ENCODE data around the gene CCDC7.
"Not testable (repeated sequence)": the region's sequence is repeated elsewhere in the genome, so short reads cannot be mapped to it uniquely, and the experiment has no call there.

The CCDC7 gene

DNA sequence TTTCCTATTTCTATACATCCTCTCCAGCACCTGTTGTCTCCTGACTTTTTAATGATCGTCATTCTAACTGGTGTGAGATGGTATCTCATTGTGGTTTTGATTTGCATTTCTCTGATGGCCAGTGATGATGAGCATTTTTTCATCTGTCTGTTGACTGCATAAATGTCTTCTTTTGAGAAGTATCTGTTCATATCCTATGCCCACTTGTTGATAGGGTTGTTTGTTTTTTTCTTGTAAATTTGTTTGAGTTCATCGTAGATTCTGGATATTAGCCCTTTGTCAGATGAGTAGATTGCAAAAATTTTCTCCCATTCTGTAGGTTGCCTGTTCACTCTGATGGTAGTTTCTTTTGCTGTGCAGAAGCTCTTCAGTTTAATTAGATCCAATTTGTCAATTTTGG is 253.7 kb downstream of the CCDC7 start:
- DNase-seq, ATAC-seq: not testable (repeated sequence)

DNA sequence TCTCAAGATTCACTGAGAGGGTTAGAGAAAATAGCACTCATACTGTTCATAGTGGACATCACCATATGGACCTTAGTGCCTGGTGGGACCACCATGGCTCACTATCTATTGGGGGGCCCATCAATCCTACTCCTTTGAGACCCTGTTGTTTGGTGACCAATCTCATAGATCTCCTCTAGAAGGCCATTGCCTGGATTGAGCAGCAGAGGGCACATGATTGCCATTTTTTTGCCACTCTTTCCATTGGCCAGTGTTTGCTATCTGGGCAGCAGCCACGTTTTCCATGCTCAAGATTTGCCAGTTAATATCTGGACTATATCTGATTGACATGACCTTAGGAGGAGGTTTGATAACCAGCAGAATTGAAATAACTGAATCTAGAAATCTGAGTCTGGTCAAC is 267.6 kb downstream of the CCDC7 start:
- DNase-seq = no peak

DNA sequence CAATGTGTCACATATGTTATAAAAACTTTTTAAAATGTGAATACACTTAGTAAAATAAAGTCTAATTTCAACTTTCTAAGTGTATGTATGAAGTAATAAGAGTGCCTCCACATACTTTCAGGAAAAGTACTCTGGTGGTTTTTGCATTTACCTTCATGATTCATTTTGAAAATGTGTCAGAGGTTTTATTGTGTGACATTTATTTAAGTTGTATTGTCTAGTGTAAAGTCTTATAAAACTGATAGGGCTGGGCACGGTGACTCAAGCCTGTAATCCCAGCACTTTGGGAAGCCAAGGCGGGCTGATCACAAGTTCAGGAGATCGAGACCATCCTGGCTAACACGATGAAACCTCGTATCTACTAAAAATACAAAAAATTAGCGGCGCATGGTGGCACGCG is 285.6 kb downstream of the CCDC7 start:
- DNase-seq = no peak
- no peak for ATAC-seq

More for the DNA sequence above, 267.6 kb downstream of the CCDC7 start:
- ATAC-seq = no peak

DNA sequence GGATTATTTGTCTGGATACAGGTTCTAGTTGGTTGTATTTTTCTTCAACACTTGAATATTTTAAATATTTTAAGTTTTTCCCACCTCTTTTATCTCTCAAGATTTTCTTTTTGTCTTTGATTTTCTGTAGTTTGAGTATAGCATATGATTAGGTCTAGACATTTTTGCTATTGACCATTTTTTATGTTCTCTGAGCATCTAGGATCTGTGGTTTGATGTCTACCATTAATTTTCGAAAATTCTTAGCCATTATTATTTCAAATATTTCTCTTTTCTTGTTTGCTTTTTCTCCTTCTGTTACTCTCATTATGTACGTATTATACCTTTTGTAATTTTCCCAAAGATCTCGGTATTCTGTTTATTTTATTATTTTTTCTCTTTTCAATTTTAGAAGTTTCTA is 293.0 kb downstream of the CCDC7 start:
- DNase-seq (no peak), ATAC-seq (no peak)

DNA sequence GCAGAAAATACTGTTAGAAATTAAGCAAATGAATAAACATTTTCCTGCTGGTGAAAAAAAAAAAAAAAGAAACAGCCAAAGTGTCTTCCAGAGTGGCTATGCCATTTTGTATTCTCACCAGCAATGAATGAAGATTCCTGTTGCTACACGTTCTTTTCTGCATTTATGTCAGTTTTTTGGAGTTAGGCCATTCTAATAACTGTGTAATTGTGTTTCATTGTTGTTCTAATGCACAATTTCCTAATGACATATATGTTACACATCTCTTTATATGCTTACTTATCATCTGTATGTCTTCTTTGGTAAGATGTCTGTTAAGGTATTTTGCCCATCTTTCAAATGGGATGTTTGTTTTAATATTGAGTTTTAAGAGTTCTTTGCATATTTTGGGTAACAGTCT is 298.4 kb downstream of the CCDC7 start:
- no peak for ATAC-seq
- no peak for DNase-seq

DNA sequence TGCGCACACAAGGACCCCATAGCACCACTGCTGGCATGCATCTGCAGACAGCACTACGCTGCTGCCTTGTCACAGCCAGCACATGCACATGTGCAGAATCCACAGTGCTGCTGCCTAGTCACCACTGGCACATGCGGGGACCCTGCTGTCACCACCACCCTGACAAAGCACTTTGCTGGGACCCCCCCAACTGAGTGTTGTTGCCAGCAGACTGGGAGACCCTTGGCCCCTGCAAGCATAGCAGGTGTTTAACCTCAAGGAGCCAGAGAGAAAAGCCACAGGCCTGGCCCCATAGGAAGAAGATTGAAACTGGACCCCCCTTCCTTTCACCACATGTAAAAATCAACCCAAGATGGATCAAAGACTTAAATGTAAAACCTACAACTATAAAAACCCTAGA is 300.9 kb downstream of the CCDC7 start:
- ATAC-seq (no peak), DNase-seq (no peak)

DNA sequence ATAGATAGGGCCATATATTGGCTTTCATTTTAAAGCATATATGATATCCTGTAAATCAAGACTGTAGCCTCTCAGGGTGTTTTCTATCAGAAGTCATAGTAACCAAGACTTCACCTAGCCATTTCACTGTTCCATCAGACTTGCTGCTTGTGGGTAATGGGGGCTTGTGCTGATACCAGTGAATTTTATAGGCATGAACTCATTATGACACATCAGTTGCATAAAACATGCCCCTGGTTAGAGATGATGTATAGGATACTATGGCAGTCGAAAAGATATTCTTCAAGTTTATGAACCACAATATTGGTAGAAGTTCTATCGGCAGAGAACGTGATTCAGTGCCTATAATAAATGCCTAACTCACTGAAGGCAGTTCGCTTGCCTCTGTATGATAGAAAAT is 305.6 kb downstream of the CCDC7 start:
- ATAC-seq (no peak), DNase-seq (no peak)

DNA sequence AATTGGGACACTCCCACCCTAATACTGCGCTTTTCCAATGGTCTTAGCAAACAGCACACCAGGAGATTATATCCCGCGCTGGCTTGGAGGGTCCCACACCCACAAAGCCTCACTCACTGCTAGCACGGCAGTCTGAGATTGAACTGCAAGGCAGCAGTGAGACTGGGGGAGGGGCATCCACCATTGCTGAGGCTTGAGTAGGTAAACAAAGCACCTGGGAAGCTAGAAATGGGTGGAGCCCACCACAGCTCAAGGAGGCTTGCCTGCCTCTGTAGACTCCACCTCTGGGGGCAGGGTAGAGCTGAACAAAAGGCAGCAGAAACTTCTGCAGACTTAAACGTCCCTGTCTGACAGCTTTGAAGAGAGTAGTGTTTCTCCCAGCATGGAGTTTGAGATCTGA is 309.0 kb downstream of the CCDC7 start:
- not testable (repeated sequence) for ATAC-seq, DNase-seq

DNA sequence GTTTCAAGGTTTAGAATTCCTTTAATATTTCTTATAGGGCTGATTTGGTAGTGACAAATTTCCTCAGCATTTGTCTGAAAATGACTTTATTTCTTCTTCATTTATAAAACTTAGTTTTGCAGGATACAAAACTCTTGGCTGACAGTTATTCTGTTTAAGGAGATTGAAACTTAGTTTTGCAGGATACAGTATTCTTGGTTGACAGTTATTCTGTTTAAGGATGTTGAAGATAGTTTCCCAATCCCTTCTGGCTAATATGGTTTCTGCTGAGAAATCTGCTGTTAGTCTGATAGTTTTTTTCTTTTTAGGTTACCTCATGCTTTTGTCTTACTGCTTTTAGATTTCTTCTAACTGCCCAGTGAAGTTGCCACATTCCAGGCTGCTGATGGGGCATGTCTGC is 325.3 kb downstream of the CCDC7 start:
- ATAC-seq (no peak), DNase-seq (no peak)

DNA sequence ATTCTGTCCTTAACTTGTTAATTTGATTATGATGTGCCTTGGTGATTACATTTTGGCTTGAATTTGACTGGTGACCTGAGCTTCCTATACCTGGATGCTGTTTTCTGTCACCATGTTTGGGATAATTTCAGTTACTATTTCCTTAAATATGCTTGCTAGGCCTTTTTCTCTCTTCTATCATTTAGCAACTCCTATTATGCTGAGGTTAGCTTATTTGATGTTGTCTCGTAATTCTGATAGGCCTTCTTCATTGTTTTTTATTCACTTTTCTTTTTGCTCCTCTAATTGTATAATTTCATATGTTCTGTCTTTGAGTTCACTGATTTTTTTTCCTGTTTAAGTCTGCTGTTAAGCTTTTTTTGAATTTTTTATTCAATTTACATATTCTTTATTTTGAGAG is 327.2 kb downstream of the CCDC7 start:
- DNase-seq (no peak), ATAC-seq (no peak)

DNA sequence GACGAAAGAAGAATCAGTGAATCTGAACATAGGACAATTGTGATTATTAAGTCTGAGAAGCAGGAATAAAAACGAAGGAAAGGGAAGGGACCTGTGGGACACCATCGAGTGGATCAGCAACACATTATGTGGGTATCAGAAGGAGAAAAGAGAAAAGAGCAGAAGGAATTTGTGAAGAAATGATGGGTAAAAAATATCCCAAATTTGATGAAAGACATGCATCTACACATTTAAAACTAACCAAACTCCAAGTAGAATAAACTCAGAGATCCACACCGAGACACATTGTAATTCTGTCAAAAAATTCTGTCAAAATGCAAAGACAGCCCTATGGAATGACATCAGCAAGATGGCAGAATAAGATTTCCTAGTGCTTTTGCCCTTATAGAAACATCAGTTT is 341.0 kb downstream of the CCDC7 start:
- no peak for ATAC-seq
- no peak for DNase-seq

DNA sequence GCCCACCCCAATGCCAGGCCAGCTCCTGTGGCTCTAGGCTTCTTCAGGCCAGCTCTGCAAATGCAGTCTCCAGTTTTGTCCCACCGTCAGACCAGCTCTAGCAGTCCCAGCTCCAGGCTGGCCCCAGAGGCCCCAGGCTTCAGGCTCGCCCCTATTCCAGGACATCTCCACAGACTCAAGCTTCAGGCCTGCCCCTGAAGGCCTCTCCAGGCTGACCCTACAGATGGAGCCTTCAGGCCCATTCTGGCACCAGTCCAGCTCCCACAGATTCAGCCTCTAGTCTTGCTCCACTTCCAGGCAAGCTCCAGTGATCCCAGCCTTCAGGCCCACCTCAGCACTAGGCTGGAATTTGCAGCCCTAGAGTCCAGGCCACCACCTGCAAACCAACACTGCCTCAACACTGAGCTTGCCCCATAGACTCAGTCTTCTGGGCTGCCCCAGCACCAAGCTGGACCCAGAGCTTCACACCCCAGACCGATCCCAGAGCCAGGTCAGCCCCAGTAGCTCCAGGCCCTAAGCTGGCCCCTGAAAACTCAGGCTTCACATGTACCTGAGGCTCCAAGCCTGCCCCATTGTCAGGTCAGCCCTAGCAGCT is 341.8 kb downstream of the CCDC7 start:
- DNase-seq (no peak), ATAC-seq (peak; percentile 9)

DNA sequence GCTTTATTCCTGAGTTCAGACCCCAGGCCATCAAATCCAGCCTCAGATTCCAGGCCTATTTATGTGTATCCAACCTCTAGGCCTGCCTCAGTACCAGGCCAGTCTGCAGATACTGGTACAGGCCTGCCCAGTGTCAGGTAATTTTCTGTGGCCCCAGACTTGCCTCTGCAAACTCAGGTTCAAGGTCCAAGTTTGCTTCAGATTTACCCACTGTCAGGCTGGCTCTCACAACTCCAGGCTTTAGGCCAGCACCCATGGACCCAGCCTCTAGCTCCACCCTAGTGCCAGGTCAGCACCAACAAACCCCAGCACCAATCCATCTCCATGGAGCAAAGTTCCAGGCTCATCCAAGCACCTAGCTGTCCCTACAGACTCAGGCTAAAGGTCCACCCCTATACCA is 342.4 kb downstream of the CCDC7 start:
- DNase-seq (no peak), ATAC-seq (no peak)

DNA sequence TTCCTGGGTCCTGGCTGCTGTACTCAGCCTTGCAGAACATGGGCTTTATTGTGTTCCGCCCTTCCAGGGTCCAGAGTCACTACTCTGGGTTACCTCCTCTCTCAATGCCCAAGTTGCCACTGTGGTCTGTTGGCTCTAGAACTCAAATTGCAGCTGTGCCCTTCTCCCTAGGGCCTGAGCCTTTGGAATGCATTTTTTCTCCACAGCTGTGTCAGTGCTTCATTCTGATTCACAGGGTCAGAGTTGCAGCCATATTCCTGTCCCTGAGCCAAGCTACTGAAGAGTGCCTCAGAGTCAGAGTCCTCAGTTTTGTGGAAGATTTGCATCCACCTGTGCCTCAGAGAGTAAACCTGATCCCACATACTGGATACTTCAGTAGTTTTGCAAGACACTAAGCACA is 344.5 kb downstream of the CCDC7 start:
- DNase-seq (no peak), ATAC-seq (no peak)

DNA sequence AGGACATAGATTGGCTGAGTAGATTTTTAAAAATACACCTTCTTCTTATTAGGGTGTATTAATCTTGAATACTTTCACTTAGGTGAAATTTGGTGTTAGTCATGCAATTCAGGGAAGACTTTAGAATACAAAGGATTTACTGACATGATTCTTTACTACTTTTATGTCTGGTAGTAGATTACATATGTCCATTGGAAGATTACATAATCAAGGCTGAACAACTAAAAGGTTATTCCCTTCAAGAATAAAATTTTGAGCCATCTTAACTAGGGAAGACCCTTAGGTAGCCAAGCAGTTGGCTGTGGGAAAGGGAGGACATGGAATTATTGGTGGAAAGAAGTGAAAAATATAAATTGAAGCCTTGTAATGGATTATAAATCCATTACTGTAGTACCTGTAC is 347.1 kb downstream of the CCDC7 start:
- no peak for ATAC-seq

DNA sequence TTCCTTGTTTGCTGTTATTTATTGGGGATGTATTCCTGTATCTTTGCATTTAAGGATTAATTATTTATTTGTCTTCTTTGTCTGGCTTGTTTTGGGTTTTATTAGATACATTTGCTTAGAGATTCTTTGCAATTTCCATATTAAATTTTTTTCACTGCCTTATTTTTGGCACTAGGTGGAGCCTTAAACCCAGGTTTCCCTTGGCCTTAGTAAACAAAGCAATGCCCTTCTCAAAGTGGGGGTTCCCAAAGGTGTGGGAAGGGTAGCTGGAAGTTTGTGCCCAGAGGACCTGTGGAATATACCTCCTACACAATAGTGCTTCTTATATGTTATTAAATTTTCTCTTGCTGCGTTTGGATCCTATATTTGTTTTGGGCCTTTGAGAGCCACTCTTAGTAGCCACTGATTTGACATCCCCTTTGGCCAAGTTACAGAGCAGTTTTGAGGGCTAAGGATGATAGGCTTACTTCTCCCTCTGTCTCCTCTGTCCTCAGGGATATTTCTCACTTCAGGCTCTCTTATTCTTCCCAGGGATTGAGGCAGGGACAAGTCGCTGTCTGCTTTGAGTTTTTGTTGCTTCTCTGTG is 349.8 kb downstream of the CCDC7 start:
- DNase-seq (no peak), ATAC-seq (no peak)

More for the DNA sequence above, 347.1 kb downstream of the CCDC7 start:
- no peak for DNase-seq

DNA sequence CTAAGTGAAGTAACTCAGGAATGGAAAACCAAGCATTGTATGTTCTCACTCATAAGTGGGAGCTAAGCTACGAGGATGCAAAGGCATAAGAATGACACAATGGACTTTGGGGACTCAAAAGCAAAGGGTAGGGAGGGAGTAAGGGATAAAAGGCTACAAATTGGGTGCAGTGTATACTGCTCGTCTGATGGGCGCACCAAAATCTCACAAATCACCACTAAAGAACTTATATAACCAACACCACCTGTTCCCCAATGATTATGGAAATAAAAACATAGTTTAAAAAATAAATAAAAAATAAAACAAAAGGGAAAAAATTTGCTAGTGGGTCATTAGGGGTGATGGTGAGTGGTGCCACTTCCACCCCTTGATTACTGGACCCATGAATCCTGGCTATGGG is 351.5 kb downstream of the CCDC7 start:
- DNase-seq, ATAC-seq: not testable (repeated sequence)

DNA sequence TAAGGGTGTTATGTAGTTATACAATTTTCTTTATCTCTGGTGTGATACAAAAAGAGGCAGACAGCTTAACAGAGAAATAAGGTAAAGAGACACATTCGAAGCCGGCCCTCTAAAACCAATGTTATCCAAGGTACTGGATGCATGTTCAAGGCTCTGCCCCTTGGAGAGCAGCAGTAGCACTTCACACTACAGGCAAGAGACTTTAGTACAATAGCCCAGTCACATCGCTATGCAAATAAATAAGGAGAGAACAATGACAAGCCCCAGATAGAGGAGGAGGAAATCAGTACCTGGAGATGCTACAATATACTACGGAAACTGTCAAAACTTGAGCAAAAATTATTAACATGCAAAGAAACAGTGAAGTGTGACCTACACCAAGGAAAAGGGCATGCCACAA is 401.0 kb downstream of the CCDC7 start:
- DNase-seq (no peak), ATAC-seq (no peak)

DNA sequence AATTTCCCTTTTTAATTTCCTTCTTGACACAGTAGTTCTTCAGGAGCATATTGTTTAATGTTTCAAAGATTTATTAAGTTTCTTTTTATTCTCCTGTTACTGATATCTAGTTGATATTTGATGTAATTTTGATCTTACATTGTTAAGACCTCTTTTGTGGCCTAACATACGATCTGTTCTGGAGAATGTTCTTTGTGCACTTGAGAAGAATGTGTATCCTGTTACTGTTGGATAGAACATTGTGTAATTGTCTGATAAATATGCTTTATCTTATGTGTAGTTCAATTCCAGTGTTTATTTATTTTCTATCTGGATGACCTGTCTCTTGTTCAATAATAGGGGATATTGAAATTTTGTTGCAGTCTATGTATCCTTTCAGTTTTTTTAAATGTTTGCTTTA is 405.4 kb downstream of the CCDC7 start:
- no peak for ATAC-seq
- no peak for DNase-seq

DNA sequence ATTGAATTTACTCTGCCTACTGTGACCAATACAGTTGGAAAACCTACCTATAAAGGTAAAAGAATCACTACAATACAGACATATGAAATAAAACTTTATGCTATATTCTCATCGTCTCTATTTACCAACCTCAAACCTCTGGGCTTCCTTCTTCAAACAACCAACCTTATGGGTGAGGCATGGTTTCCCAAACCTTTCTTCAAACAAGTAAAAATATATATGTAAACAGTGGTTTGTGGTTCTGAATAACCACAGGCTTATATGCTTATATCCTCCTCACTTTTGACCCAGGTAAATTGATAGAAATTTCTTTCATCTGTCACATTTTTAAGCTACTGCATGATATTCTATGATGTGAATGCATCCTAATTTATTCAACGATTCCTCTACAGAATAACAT is 408.5 kb downstream of the CCDC7 start:
- no peak for DNase-seq
- ATAC-seq = no peak

DNA sequence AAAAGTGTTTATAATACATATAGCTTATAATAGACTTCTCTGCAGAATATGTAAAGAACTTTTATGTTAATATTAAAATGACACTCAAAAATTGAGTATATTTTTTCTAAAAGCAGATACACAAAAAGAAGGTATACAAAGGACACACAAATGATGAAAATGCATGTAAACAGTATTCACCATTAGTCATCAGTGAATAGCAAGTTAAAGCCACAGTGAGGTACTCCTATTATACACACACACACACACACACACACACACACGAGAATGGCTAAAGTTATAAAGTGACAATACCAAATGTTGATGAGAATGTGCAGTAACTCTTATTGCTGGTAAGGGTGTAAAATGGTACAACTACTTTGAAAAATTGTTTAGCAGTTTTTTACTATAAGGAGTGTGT is 419.2 kb downstream of the CCDC7 start:
- no peak for ATAC-seq
- no peak for DNase-seq

DNA sequence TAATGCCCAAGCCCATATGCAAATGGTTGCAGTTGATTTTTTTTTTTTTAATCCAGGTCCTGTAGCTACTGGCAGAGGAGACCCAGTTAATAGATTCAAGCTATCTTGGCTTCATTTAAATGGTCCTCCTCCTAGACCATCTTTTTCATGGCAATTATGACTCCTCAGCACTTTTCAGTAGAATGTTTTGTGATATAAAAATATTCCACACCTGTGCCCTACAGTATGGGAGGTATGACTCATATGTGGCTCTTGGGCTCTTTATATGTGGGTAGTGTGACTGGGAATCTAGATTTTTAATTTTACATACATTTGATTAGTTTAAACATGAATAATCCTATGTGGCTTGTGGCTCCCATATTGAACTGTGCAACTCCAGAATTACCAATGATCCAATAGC is 432.0 kb downstream of the CCDC7 start:
- no peak for DNase-seq
- peak; percentile 32 for ATAC-seq

DNA sequence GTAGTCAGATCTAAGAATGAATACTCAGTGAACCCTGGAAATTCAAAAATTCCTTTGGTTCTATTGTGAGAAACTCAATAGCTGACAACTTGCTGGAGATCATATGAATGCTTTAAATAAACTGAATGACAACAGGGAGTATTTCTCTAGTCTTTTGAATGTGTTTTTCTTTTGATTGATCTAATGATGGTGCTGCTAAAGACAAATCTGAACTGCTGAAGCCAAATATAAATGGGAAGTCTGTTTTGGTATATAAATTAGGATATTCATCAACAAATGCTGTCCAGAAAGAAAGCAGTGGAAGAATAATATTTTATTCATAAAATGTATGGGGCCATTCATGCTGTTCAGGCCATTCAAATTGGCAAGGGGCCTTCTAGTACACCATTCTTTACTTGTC is 432.7 kb downstream of the CCDC7 start:
- no peak for DNase-seq
- no peak for ATAC-seq

DNA sequence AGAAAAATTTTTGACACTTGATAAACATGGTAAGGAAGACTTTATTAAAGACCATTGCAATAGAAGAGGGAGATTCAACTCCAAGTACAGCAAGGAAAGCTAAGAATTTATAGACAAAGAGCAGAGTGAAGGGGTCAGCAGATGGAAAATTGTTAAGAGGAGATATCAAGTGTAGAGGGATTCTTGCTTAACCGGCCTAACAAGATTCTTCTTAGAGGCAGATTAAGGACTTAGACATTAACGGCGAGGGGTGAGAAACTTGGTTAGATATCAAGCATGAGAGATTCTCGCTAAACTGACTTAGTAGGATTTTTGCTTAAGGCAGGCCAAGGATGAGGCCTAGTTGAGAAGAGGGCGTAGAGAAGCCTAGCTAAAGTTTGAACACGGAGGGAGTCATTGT is 436.1 kb downstream of the CCDC7 start:
- ATAC-seq = no peak
- no peak for DNase-seq

DNA sequence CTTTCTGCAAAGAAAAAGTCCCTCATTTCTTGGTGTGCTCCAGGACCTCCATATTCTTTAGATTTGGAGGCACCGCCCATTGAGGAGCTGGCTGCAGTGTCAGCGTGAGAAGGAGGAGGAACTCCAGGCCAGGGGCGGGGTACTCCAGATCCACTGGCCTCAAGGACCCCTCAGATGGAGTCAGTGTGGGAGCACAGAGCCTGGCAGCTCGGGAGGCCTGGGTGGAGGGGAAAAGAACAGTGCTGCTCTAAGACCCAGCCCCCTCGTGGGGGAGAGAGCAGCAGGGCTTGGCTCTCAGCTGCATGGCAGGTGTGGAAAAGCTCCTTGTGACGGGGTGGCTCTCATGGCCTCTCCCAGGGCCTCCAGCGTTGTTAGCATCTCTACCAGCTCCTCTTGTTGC is 441.5 kb downstream of the CCDC7 start:
- DNase-seq (no peak), ATAC-seq (no peak)

Measured in stimulated activated naive CD8-positive, alpha-beta T cell treated with anti-CD3 and anti-CD28 coated beads, Interleukin-15, Interleukin-2, amounts not matched to agents 100 U/mL and 50 U/mL, for 24 hours (primary cell).